LHCN-M2 (cell line): ENCODE data around the gene SNTN. TPM values are rescaled to one million over a fixed set of nuclear protein-coding genes. Genes with fewer than 3 reads are reported as not detected.
"Not testable (repeated sequence)": the region's sequence is repeated elsewhere in the genome, so short reads cannot be mapped to it uniquely, and the experiment has no call there.

ENCODE experiments used
- DNase-seq: peaks from one replicate; pipeline ENCODE4 v3.0.0-alpha.2; 2012; ENCODE audit warnings: low read depth
- polyA plus RNA-seq: library from polyadenylated mRNA; unstranded; fragments of >200 nt; gene quantifications from one replicate; pipeline ENCODE4 v1.2.1, GENCODE V29; 2012; ENCODE audit warnings: missing spikeins
- total RNA-seq: library from RNA; depleted of rRNA; stranded (reverse); fragments of >200 nt; gene quantifications from 2 replicates; pipeline ENCODE4 v1.2.3, GENCODE V29; 2014; rRNA removed

The SNTN gene
- not detected in 2 replicates for total RNA-seq
- polyA plus RNA-seq: not detected

- DNase-seq: no peak
Observed at GRCh38 chr3:63652066-63652725, at the start of gene SNTN. Gene SNTN (plus strand): TSS chr3:63652675. CDS start chr3:63652688, 13 bp downstream.

GRCh38 chr3:63607716-63608115 lies 44.8 kb upstream of the SNTN start:
- no peak for DNase-seq

- no peak for DNase-seq
Observed at GRCh38 chr3:63609408-63609807, 43.1 kb upstream of the SNTN start.

DNA sequence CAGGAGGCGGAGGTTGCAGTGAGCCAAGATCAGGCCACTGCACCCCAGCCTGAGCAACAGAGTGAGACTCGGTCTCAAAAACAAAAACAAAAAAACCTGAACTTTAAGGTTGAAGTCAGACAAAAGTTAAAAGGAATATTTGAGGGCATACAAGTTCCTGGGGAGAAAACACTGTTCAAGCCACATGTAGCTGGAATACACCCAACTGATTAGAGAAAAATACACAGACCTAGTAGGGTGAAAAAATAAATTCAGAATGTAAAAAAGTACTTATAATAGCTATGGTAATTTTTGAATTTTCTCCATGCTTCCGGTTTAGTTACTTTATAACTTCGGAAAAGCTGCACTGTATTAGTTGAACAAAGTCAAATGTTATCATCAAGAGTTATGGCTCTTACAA lies 42.6 kb upstream of the SNTN start:
- no peak for DNase-seq

GRCh38 chr3:63611382-63611781 lies 41.1 kb upstream of the SNTN start:
- DNase-seq: no peak

- no peak for DNase-seq
Observed at GRCh38 chr3:63613561-63613960, 38.9 kb upstream of the SNTN start.

- DNase-seq: no peak
Observed at GRCh38 chr3:63617391-63617790, 35.1 kb upstream of the SNTN start.

DNA sequence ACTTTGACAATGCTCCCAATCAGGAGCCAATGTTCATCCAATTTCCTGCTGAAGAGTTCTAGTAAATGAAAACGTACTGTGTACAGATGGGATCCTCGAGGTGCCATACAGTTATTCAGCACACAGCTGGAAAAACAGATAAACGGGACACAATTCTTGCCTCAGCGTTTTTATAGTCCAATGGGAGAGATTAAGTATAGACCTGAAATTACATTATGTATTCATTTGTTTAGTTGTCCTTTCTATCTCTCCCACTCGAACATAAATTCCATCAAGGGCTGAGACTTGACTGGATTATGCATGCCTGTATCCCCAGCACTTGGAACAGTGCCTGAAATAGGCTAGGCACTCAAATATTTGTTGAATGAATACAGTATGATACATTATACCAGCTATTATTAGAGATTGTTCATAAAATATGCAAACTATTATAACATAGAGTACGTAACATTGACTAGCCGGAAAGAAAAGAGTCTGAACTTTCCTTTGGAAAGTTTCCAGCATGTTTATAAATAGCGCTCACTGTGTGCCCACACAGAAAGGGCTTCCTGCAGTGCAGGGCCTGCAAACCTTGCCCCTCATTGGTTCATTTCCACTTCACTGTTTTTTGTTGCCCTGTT lies 27.4 kb upstream of the SNTN start:
- DNase-seq: peak; percentile 63

GRCh38 chr3:63631670-63632069 lies 20.8 kb upstream of the SNTN start:
- no peak for DNase-seq

- DNase-seq: no peak
Observed at GRCh38 chr3:63635186-63635585, 17.3 kb upstream of the SNTN start.

- no peak for DNase-seq
Observed at GRCh38 chr3:63639806-63640205, 12.7 kb upstream of the SNTN start.

DNA sequence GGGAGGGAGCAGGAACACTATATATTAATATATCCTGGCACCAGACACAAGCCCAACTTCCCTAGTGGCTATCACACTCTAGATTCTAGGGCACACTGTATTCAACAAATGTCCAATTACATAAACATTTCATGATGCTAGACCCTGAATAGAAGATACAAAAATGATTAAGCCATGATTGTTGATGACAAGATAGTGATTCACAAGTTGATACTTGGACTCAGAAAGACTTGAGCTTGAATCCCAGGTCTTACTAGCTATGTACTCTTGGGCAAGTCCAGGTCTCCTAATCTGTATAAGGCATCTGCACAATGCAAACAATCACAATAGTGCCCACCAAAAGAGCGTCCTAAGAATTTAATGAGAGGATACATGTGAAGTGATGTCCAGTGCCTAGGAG lies 10.0 kb upstream of the SNTN start:
- no peak for DNase-seq

- DNase-seq: no peak
Observed at GRCh38 chr3:63644212-63644797, 8.2 kb upstream of the SNTN start.

DNA sequence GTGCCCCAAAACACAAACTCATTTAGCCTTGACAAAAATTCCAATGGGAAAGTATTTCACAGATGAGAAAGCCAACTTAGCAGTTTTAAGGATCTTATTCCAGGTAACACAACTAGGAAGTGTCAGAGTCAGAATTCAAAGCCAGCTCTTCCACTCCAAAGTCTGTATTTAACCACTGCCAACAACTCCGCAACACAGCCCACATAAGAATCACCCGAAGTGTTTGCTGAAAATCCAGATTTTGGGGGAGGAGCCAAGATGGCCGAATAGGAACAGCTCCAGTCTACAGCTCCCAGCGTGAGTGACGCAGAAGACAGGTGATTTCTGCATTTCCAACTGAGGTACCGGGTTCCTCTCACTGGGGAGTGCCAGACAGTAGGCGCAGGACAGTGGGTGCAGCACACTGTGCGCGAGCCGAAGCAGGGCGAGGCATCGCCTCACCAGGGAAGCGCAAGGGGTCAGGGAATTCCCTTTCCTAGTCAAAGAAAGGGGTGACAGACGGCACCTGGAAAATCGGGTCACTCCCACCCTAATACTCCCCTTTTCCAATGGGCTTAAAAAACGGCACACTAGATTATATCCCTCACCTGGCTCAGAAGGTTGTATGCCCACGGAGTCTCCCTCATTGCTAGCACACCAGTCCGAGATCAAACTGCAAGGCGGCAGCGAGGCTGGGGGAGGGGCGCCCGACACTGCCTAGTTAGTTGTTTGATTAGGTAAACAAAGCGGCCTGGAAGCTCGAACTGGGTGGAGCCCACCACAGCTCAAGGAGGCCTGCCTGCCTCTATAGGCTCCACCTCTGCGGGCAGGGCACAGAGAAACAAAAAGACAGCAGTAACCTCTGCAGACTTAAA lies 7.3 kb upstream of the SNTN start:
- not testable (repeated sequence) for DNase-seq

GRCh38 chr3:63654211-63654610 lies 1.7 kb downstream of the SNTN start:
- no peak for DNase-seq

GRCh38 chr3:63654931-63655330 lies 2.5 kb downstream of the SNTN start:
- DNase-seq: no peak

- peak; percentile 36 for DNase-seq
Observed at GRCh38 chr3:63655519-63655918, 3.0 kb downstream of the SNTN start.

GRCh38 chr3:63656786-63657185 lies 4.3 kb downstream of the SNTN start:
- DNase-seq: peak; percentile 4

- DNase-seq: peak; percentile 6
Observed at GRCh38 chr3:63661242-63661641, 8.8 kb downstream of the SNTN start.

DNA sequence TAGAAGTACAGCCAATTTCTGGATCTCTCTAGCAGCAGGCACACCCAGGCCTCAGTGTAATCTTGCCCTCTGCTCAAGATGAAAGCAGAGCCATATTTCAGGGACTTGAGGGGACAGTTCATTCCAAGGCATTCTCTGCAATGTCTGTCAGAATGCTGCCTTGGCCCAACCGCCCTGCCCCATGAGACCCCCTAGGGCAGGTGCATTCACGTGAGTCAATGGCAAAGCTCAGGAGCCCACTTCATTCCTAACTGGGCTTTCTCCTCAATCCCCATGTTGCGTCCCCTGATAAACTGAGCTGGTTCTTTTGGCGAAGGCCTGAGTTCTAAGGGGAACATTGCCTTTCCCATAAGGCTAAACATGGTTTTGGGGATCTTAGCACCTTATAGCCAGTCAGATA lies 9.5 kb downstream of the SNTN start:
- DNase-seq: no peak

- DNase-seq: no peak
Observed at GRCh38 chr3:63662500-63662899, 10.0 kb downstream of the SNTN start.

DNA sequence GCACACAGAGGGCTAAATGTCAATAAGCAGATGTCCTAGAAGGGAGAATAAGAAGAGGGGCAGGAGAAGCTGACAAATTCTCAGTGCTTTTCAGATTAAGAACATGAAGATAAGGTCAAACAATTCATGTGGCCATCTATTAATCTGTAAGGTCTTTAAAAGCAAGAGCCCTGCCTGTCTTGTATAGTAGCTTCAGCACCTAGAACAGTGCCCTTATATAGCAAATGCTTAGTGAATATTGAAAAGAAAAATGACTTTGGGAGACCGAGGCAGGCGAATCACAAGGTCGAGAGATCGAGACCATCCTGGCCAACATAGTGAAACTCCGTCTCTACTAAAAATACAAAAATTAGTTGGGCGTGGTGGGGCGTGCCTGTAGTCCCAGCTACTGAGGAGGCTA lies 18.1 kb downstream of the SNTN start:
- DNase-seq: no peak
